SK-N-SH (cell line): ENCODE data around the gene EXOC6B. TPM values are rescaled to one million over a fixed set of nuclear protein-coding genes. Genes with fewer than 3 reads are reported as not detected.

Source experiments
- CTCF ChIA-PET: fragments of 300-600, 350-600 bp; formaldehyde crosslinking; extraction: SDS; loops from one replicate; lab custom pipeline; 2021; lab: Yijun Ruan, JAX
- POLR2A ChIA-PET: fragments of 350-600 bp; sonication (Branson Sonifier 250); formaldehyde crosslinking; extraction: SDS; loops from one replicate; lab custom pipeline; 2020; ENCODE audit warnings: antibody characterized with exemption, inconsistent platforms; lab: Yijun Ruan, JAX
- DNase-seq: peaks from one replicate; pipeline ENCODE4 v3.0.0; 2012
- H2AFZ ChIP-seq: fragments of 200-600 bp; sonication (generic); 2 replicates; pipeline ENCODE4 v1.8.1; 2016; ENCODE audit warnings: antibody characterized with exemption, mild to moderate bottlenecking, low read depth
- H3F3A ChIP-seq: fragments of 200-600 bp; sonication (generic); replicated peaks from 2 replicates; pipeline ENCODE3; 2016; ENCODE audit warnings: antibody characterized with exemption, mild to moderate bottlenecking; ENCODE audit not compliant: insufficient read depth
- H3K27ac ChIP-seq, 2 experiments: fragments of 200-500 bp in 1 of 2; fragments of 200-600 bp in 1 of 2; sonication (Bioruptor generic) in 1 of 2; sonication (generic), shearing (Covaris generic) in 1 of 2; 2 replicates each; pipeline versions ENCODE4 v1.5.1 to v1.6.1; 2014 to 2016; ENCODE audit warnings: low read depth in 2 of 2, inconsistent platforms in 1 of 2, low read length in 1 of 2, mild to moderate bottlenecking in 1 of 2, mixed read lengths in 1 of 2
- H3K27me3 ChIP-seq: fragments of 200-600 bp; sonication (generic), shearing (Covaris generic); 2 replicates; pipeline ENCODE4 v1.6.1; 2016; ENCODE audit warnings: mixed run types; ENCODE audit not compliant: insufficient read depth
- H3K36me3 ChIP-seq, 2 experiments: fragments of 200-500 bp in 1 of 2; fragments of 200-600 bp in 1 of 2; sonication (Bioruptor generic) in 1 of 2; sonication (generic) in 1 of 2; replicated peaks in 1 of 2; 2 replicates each; pipeline versions ENCODE3 to v1.5.1; 2014 to 2016; ENCODE audit warnings: low read length in 1 of 2, mild to moderate bottlenecking in 1 of 2; ENCODE audit not compliant: insufficient read depth in 2 of 2, control insufficient read depth in 1 of 2
- H3K4me1 ChIP-seq, 2 experiments: fragments of 200-500 bp in 1 of 2; fragments of 200-600 bp in 1 of 2; sonication (Bioruptor generic) in 1 of 2; sonication (generic), shearing (Covaris generic) in 1 of 2; 2 replicates each; pipeline versions ENCODE4 v1.5.1 to v1.6.1; 2014 to 2016; ENCODE audit warnings: low read depth in 1 of 2, low read length in 1 of 2, mixed run types in 1 of 2; ENCODE audit not compliant: insufficient read depth in 2 of 2, control insufficient read depth in 1 of 2
- H3K4me2 ChIP-seq: fragments of 200-600 bp; sonication (generic), shearing (Covaris generic); 2 replicates; pipeline ENCODE4 v1.6.1; 2017; ENCODE audit warnings: mixed run types
- H3K4me3 ChIP-seq, 2 experiments: fragments of 200-500 bp in 1 of 2; fragments of 200-600 bp in 1 of 2; sonication (Bioruptor generic) in 1 of 2; sonication (generic), shearing (Covaris generic) in 1 of 2; 2 replicates each; pipeline versions ENCODE4 v1.5.1 to v1.8.1; 2014 to 2016; ENCODE audit warnings: low read depth in 2 of 2, inconsistent platforms in 1 of 2, low read length in 1 of 2, mild to moderate bottlenecking in 1 of 2, mixed read lengths in 1 of 2, moderate library complexity in 1 of 2
- H3K79me2 ChIP-seq: fragments of 200-600 bp; sonication (generic); 2 replicates; pipeline ENCODE4 v1.8.1; 2017; ENCODE audit warnings: mild to moderate bottlenecking; ENCODE audit not compliant: insufficient read depth
- H3K9ac ChIP-seq: fragments of 200-600 bp; sonication (generic); 2 replicates; pipeline ENCODE4 v1.6.1; 2017; ENCODE audit warnings: mixed run types
- H3K9me2 ChIP-seq: fragments of 200-600 bp; sonication (generic); 2 replicates; pipeline ENCODE4 v1.6.1; 2017; ENCODE audit warnings: mixed run types
- H3K9me3 ChIP-seq: fragments of 200-600 bp; sonication (generic); 2 replicates; pipeline ENCODE4 v1.6.1; 2017; ENCODE audit warnings: mixed run types, mild to moderate bottlenecking, moderate library complexity
- H4K20me1 ChIP-seq: fragments of 200-600 bp; sonication (generic); 2 replicates; pipeline ENCODE4 v1.6.1; 2017; ENCODE audit warnings: mild to moderate bottlenecking, mixed run types; ENCODE audit not compliant: insufficient read depth
- ELF1 ChIP-seq: IDR thresholded peaks from 2 replicates; pipeline ENCODE4 v1.4.0; 2012
- EP300 ChIP-seq, 2 experiments: IDR thresholded peaks; 2 replicates each; pipeline versions ENCODE4 v1.4.0 to v1.6.1; 2012; ENCODE audit warnings: borderline replicate concordance in 1 of 2, low read depth in 1 of 2, low read length in 1 of 2
- EZH2phosphoT487 ChIP-seq: fragments of 200-600 bp; sonication (generic); IDR thresholded peaks from 2 replicates; pipeline ENCODE4 v1.6.1; 2017; ENCODE audit warnings: low read depth, mixed run types, mild to moderate bottlenecking, antibody characterized with exemption, moderate library complexity, borderline replicate concordance
- NFIC ChIP-seq: IDR thresholded peaks from 2 replicates; pipeline ENCODE4 v1.4.0; 2012; ENCODE audit warnings: borderline replicate concordance
- POLR2AphosphoS5 ChIP-seq: IDR thresholded peaks from 2 replicates; pipeline ENCODE4 v1.6.1; 2012; ENCODE audit warnings: low read depth, low read length
- RCOR1 ChIP-seq: fragments of 150-350 bp; IDR thresholded peaks from 2 replicates; pipeline ENCODE4 v1.6.1; 2017; ENCODE audit warnings: antibody characterized with exemption, low read length
- RFX5 ChIP-seq: IDR thresholded peaks from 2 replicates; pipeline ENCODE4 v1.6.1; 2012; ENCODE audit warnings: mild to moderate bottlenecking, improper control_type of control experiment, low read length
- SIN3A ChIP-seq: IDR thresholded peaks from 2 replicates; pipeline ENCODE4 v1.6.1; 2012; ENCODE audit warnings: low read depth, mild to moderate bottlenecking, low read length, moderate library complexity, borderline replicate concordance
- SMC3 ChIP-seq: IDR thresholded peaks from 2 replicates; pipeline ENCODE4 v1.6.1; 2012; ENCODE audit warnings: low read depth, low read length, improper control_type of control experiment
- YY1 ChIP-seq: IDR thresholded peaks from 2 replicates; pipeline ENCODE4 v1.4.0; 2012; ENCODE audit warnings: low read depth, mild to moderate bottlenecking
- WGBS: methylation state at CpG from one replicate; pipeline ENCODE4 v1.1.6; 2017; ENCODE audit warnings: low lambda C conversion rate; 5-methylcytosine and 5-hydroxymethylcytosine counted together
- polyA plus RNA-seq, 3 experiments: library from polyadenylated mRNA; depleted of rRNA; stranded (reverse); fragments of >200 nt; gene quantifications; 2 replicates each; pipeline ENCODE4 v1.2.3, GENCODE V29; 2012
- TF ChIP-seq, protein P1 (sequence below): IDR thresholded peaks from 2 replicates; pipeline ENCODE4; 2012
- TF ChIP-seq, protein P2 (sequence below): IDR thresholded peaks from 2 replicates; pipeline ENCODE4 v1.4.0; 2012; ENCODE audit warnings: low read depth
- TF ChIP-seq, protein P3 (sequence below): IDR thresholded peaks from 2 replicates; pipeline ENCODE4 v1.4.0; 2012; ENCODE audit warnings: low read depth, borderline replicate concordance
- TF ChIP-seq, protein P4 (sequence below): IDR thresholded peaks from 2 replicates; pipeline ENCODE4 v1.6.1; 2012; ENCODE audit warnings: mild to moderate bottlenecking, low read depth, low read length, moderate library complexity

Gene EXOC6B
- polyA plus RNA-seq, 1 of the 3 experiments (the other 2 are of a cell fraction) = 7.4 TPM

DNA sequence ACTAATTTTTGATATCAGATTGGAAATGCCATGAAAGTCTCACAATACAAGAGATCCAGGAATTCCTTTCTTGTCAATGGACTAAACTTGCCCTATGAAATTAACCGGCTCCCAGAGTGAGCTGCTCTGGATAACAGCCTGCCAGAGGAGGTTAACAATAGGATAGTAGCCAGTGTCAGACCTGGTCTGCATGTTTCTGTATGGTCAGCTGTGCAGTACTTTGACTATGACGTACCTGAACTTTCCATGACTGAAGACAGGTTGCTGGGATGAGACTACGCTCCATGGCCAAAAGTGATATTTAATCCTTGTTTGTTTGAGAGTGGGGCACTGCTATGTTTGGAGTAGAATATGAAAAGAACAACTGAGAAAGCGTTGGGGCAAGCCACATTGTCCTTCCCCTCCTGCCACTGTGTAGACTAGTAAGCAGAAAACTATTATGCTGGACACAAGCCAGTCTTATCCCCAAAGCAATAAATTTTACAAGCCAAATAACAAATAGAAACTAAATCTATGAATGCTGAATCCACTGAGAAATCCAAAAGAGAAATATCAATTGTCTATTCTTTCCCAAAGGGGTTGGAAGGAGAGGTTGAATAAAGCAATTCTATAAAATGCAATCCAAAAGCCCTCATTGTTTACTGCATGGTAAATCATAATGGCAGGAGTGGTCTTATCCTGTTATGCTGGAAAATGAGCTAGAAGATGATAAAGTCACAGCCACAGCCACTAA lies 562.6 kb downstream of the EXOC6B start:
- no peaks in the 10 kb centered on the region for H3K27me3 ChIP-seq
- no peaks in the 10 kb centered on the region for H3K9me2 ChIP-seq
- no peaks in the 10 kb centered on the region for H3K36me3 ChIP-seq
- ChIA-PET CTCF (no interaction called here), POLR2A (no interaction called here)
- no peaks in the 10 kb centered on the region for H4K20me1 ChIP-seq
- H3K27ac ChIP-seq = no peak overlapping the region; a peak in 1 of 4 replicates
- peaks cover 0 to 3% of the 10 kb centered on the region in 2 experiments; a peak in 2 of 4 replicates for H3K4me1 ChIP-seq
- H2AFZ ChIP-seq = no peak overlapping the region
- H3K4me2 ChIP-seq = peak overlapping the region; percentile 5; the same call in 1 of the 2 replicates
- no peaks in the 10 kb centered on the region for H3K79me2 ChIP-seq
- WGBS = 79% methylated on average over 4 of the region's 4 CpGs
- H3K9ac ChIP-seq = no peak overlapping the region
- no peak overlapping the region for H3K4me3 ChIP-seq
- TF ChIP-seq NFIC = 0 out of 2 replicates have a peak, but pooled peaks have one; percentile 17
- TF ChIP-seq, protein P1, sequence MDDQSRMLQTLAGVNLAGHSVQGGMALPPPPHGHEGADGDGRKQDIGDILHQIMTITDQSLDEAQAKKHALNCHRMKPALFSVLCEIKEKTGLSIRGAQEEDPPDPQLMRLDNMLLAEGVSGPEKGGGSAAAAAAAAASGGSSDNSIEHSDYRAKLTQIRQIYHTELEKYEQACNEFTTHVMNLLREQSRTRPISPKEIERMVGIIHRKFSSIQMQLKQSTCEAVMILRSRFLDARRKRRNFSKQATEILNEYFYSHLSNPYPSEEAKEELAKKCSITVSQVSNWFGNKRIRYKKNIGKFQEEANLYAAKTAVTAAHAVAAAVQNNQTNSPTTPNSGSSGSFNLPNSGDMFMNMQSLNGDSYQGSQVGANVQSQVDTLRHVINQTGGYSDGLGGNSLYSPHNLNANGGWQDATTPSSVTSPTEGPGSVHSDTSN = no peak
- no peak for DNase-seq
- H3F3A ChIP-seq = no peaks in the 10 kb centered on the region
- H3K9me3 ChIP-seq = no peaks in the 10 kb centered on the region

DNA sequence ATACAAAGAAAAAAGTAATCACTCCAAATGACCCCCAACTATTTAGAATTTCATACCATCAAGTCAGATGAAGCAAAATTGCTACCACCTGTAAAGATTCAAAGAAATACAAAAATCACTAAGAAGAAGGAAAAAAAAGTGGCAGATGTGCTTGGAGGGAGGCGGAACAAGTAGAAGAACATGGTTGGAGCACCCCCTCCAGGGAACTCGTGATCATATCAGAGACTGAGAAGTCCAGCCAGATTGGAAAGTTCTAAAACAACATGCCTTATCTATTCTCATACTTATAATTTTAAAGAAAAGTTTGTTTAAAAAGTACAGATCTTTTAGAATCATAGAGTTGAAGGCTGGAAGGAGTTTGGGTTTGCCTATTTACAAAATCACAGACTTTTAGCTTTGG lies 564.8 kb downstream of the EXOC6B start:
- H2AFZ ChIP-seq = no peak overlapping the region
- no peak overlapping the region for H3K4me3 ChIP-seq
- H3K4me1 ChIP-seq = peaks cover 0 to 3% of the 10 kb centered on the region in 2 experiments; a peak in 2 of 4 replicates
- H3K27ac ChIP-seq = no peak overlapping the region
- ChIA-PET POLR2A (no interaction called here), CTCF (no interaction called here)
- 85% methylated on average over 2 of the region's 2 CpGs for WGBS
- no peaks in the 10 kb centered on the region for H3K79me2 ChIP-seq
- no peaks in the 10 kb centered on the region for H3K27me3 ChIP-seq
- H3F3A ChIP-seq = no peaks in the 10 kb centered on the region
- no peaks in the 10 kb centered on the region for H3K9me2 ChIP-seq
- H4K20me1 ChIP-seq = no peaks in the 10 kb centered on the region
- no peaks in the 10 kb centered on the region for H3K9me3 ChIP-seq
- no peak overlapping the region for H3K4me2 ChIP-seq
- TF ChIP-seq, protein P2, sequence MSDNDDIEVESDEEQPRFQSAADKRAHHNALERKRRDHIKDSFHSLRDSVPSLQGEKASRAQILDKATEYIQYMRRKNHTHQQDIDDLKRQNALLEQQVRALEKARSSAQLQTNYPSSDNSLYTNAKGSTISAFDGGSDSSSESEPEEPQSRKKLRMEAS = no peak
- TF ChIP-seq RFX5 = no peak
- no peak for TF ChIP-seq ELF1
- no peak for TF ChIP-seq SMC3
- H3K36me3 ChIP-seq = no peaks in the 10 kb centered on the region
- DNase-seq = no peak
- no peak overlapping the region for H3K9ac ChIP-seq

DNA sequence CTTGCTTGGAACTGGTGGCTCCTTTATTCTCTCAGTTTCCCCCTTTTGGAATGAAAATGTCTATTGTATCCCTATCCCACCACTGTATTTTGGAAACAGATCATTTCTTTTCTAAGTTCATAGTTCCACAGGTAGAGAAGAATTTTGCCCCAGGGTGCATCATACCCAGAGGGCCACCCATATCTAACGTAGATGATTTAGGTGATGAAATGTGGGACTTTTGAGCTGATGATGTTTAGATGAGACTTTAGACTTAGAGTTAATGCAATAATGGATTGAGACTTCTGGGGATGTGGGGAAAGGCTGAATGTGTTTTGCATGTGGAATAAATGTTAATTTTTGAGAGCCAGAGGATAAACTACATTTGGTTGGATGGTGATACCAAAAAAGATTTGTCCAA lies 570.3 kb downstream of the EXOC6B start:
- H3K9me3 ChIP-seq = no peaks in the 10 kb centered on the region
- no peaks in the 10 kb centered on the region for H3K27me3 ChIP-seq
- no peaks in the 10 kb centered on the region for H3K9me2 ChIP-seq
- no peak overlapping the region for H3K4me2 ChIP-seq
- H3K27ac ChIP-seq = no peak overlapping the region
- H3F3A ChIP-seq = no peaks in the 10 kb centered on the region
- no peaks in the 10 kb centered on the region for H4K20me1 ChIP-seq
- ChIA-PET CTCF (no interaction called here), POLR2A (no interaction called here)
- H3K79me2 ChIP-seq = no peaks in the 10 kb centered on the region
- 89% methylated on average over 1 of the region's 1 CpG for WGBS
- no peak overlapping the region for H3K9ac ChIP-seq
- no peak overlapping the region for H2AFZ ChIP-seq
- H3K4me1 ChIP-seq = no peaks in the 10 kb centered on the region; a peak in 1 of 4 replicates
- no peaks in the 10 kb centered on the region for H3K36me3 ChIP-seq
- no peak for DNase-seq
- no peak overlapping the region for H3K4me3 ChIP-seq
- TF ChIP-seq, protein P3, sequence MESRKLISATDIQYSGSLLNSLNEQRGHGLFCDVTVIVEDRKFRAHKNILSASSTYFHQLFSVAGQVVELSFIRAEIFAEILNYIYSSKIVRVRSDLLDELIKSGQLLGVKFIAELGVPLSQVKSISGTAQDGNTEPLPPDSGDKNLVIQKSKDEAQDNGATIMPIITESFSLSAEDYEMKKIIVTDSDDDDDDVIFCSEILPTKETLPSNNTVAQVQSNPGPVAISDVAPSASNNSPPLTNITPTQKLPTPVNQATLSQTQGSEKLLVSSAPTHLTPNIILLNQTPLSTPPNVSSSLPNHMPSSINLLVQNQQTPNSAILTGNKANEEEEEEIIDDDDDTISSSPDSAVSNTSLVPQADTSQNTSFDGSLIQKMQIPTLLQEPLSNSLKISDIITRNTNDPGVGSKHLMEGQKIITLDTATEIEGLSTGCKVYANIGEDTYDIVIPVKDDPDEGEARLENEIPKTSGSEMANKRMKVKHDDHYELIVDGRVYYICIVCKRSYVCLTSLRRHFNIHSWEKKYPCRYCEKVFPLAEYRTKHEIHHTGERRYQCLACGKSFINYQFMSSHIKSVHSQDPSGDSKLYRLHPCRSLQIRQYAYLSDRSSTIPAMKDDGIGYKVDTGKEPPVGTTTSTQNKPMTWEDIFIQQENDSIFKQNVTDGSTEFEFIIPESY = no peak
- TF ChIP-seq YY1 (no peak), EP300 (IDR thresholded peaks at IDR 0.05; ENCODE audit: borderline replicate concordance in 1 of 2, low read depth in 1 of 2, low read length in 1 of 2) (no peak), RCOR1 (no peak), EZH2phosphoT487 (no peak), NFIC (no peak), SIN3A (no peak), ELF1 (no peak), SMC3 (no peak), POLR2AphosphoS5 (no peak)
- TF ChIP-seq, protein P4, sequence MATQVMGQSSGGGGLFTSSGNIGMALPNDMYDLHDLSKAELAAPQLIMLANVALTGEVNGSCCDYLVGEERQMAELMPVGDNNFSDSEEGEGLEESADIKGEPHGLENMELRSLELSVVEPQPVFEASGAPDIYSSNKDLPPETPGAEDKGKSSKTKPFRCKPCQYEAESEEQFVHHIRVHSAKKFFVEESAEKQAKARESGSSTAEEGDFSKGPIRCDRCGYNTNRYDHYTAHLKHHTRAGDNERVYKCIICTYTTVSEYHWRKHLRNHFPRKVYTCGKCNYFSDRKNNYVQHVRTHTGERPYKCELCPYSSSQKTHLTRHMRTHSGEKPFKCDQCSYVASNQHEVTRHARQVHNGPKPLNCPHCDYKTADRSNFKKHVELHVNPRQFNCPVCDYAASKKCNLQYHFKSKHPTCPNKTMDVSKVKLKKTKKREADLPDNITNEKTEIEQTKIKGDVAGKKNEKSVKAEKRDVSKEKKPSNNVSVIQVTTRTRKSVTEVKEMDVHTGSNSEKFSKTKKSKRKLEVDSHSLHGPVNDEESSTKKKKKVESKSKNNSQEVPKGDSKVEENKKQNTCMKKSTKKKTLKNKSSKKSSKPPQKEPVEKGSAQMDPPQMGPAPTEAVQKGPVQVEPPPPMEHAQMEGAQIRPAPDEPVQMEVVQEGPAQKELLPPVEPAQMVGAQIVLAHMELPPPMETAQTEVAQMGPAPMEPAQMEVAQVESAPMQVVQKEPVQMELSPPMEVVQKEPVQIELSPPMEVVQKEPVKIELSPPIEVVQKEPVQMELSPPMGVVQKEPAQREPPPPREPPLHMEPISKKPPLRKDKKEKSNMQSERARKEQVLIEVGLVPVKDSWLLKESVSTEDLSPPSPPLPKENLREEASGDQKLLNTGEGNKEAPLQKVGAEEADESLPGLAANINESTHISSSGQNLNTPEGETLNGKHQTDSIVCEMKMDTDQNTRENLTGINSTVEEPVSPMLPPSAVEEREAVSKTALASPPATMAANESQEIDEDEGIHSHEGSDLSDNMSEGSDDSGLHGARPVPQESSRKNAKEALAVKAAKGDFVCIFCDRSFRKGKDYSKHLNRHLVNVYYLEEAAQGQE = no peak
